ENCODE results near the gene LRRN2. TPM values are rescaled to one million over a fixed set of nuclear protein-coding genes. Genes with fewer than 3 reads are reported as not detected.

The LRRN2 gene
- total RNA-seq, 1 experiment from 2014 or later, result not detected

GRCh38 chr1:204659056-204659455, 26.5 kb downstream of the LRRN2 start:
- Histone ChIP-seq H3K36me3 (ENCODE audit: control insufficient read depth, insufficient read depth, low read length) (no peaks in the 10 kb centered on the region), H3K9me3 (no peaks in the 10 kb centered on the region), H3K4me1 (no peaks in the 10 kb centered on the region), H3K4me3 (ENCODE audit: low read depth, low read length) (no peak overlapping the region), H3K27me3 (replicated peaks; ENCODE audit: control insufficient read depth, insufficient read depth, low read length) (no peaks in the 10 kb centered on the region; the same call in none of the 2 replicates)
- Mint-ChIP-seq H3K4me1 (ENCODE audit: low read depth, unreplicated experiment) (no peaks in the 10 kb centered on the region), H3K9me3 (ENCODE audit: unreplicated experiment) (no peaks in the 10 kb centered on the region), H3K36me3 (ENCODE audit: insufficient read depth, unreplicated experiment) (no peaks in the 10 kb centered on the region), H3K27me3 (ENCODE audit: insufficient read depth, unreplicated experiment) (peaks cover 19% of the 10 kb centered on the region), H3K4me3 (ENCODE audit: unreplicated experiment) (no peak overlapping the region), H3K27ac (ENCODE audit: unreplicated experiment) (no peak overlapping the region)
- intact Hi-C loops (cut with micrococcal nuclease; ENCODE audit: unreplicated experiment), result no loop called here
- ChIA-PET POLR2A (no interaction called here), CTCF (no interaction called here)
- no TSS peak for BruUV-seq (replicated peaks)
- DNase-seq, result no peak
- TF ChIP-seq CTCF (IDR thresholded peaks at IDR 0.05; ENCODE audit: insufficient read depth in 1 of 2, low read depth in 1 of 2, low read length in 1 of 2, severe bottlenecking in 1 of 2, unreplicated experiment in 1 of 2), result no peak

- H3K36me3 Mint-ChIP-seq (ENCODE audit: insufficient read depth, unreplicated experiment), result no peaks in the 10 kb centered on the region
- no peak for TF ChIP-seq CTCF (IDR thresholded peaks at IDR 0.05; ENCODE audit: insufficient read depth in 1 of 2, low read depth in 1 of 2, low read length in 1 of 2, severe bottlenecking in 1 of 2, unreplicated experiment in 1 of 2)
- BruUV-seq (replicated peaks), result no TSS peak
- CTCF ChIA-PET, result no interaction called here
- H3K36me3 ChIP-seq (ENCODE audit: control insufficient read depth, insufficient read depth, low read length), result no peaks in the 10 kb centered on the region
- intact Hi-C loops (cut with micrococcal nuclease; ENCODE audit: unreplicated experiment), result no loop called here
- no peaks in the 10 kb centered on the region for H3K9me3 ChIP-seq
- no peaks in the 10 kb centered on the region for H3K4me1 ChIP-seq
- H3K27me3 ChIP-seq (replicated peaks; ENCODE audit: control insufficient read depth, insufficient read depth, low read length), result no peaks in the 10 kb centered on the region; the same call in 1 of the 2 replicates
- DNase-seq, result no peak
- no peak overlapping the region for H3K27ac Mint-ChIP-seq (ENCODE audit: unreplicated experiment)
- no peak overlapping the region for H3K4me3 ChIP-seq (ENCODE audit: low read depth, low read length)
- no peaks in the 10 kb centered on the region for H3K4me1 Mint-ChIP-seq (ENCODE audit: low read depth, unreplicated experiment)
- no peak overlapping the region for H3K4me3 Mint-ChIP-seq (ENCODE audit: unreplicated experiment)
- POLR2A ChIA-PET, result no interaction called here
- H3K27me3 Mint-ChIP-seq (ENCODE audit: insufficient read depth, unreplicated experiment), result peaks cover 15% of the 10 kb centered on the region
- no peaks in the 10 kb centered on the region for H3K9me3 Mint-ChIP-seq (ENCODE audit: unreplicated experiment)
Observed at GRCh38 chr1:204658295-204658694, 27.2 kb downstream of the LRRN2 start.

GRCh38 chr1:204653590-204654340, 31.8 kb downstream of the LRRN2 start:
- Mint-ChIP-seq H3K36me3 (ENCODE audit: insufficient read depth, unreplicated experiment) (no peaks in the 10 kb centered on the region), H3K4me1 (ENCODE audit: low read depth, unreplicated experiment) (no peaks in the 10 kb centered on the region)
- POLR2A ChIA-PET, result no interaction called here

More at GRCh38 chr1:204653590-204654340, 31.8 kb downstream of the LRRN2 start:
- Histone ChIP-seq H3K27me3 (replicated peaks; ENCODE audit: control insufficient read depth, insufficient read depth, low read length) (peaks cover 1% of the 10 kb centered on the region; the same call in 1 of the 2 replicates), H3K36me3 (ENCODE audit: control insufficient read depth, insufficient read depth, low read length) (no peaks in the 10 kb centered on the region), H3K4me3 (ENCODE audit: low read depth, low read length) (no peak overlapping the region), H3K4me1 (no peaks in the 10 kb centered on the region), H3K9me3 (no peaks in the 10 kb centered on the region)
- no TSS peak for BruUV-seq (replicated peaks)
- DNase-seq, result no peak
- H3K27ac Mint-ChIP-seq (ENCODE audit: unreplicated experiment), result no peak overlapping the region
- CTCF ChIA-PET, result interaction anchor here (0.7 kb wide), 1 partner anchor 122 kb away, joined by 3 read pairs; no protein-coding TSS in a partner anchor
- H3K27me3 Mint-ChIP-seq (ENCODE audit: insufficient read depth, unreplicated experiment), result peaks cover 15% of the 10 kb centered on the region
- intact Hi-C loops (cut with micrococcal nuclease; ENCODE audit: unreplicated experiment), result no loop called here
- H3K4me3 Mint-ChIP-seq (ENCODE audit: unreplicated experiment), result no peak overlapping the region
- no peaks in the 10 kb centered on the region for H3K9me3 Mint-ChIP-seq (ENCODE audit: unreplicated experiment)
- TF ChIP-seq CTCF (IDR thresholded peaks at IDR 0.05; ENCODE audit: insufficient read depth in 1 of 2, low read depth in 1 of 2, low read length in 1 of 2, severe bottlenecking in 1 of 2, unreplicated experiment in 1 of 2), result no peak

Measured in Caco-2 (cell line).